ENCODE measurements around the gene HBP1.
"Not testable (repeated sequence)": the region's sequence is repeated elsewhere in the genome, so short reads cannot be mapped to it uniquely, and the experiment has no call there.

HBP1 gene

DNA sequence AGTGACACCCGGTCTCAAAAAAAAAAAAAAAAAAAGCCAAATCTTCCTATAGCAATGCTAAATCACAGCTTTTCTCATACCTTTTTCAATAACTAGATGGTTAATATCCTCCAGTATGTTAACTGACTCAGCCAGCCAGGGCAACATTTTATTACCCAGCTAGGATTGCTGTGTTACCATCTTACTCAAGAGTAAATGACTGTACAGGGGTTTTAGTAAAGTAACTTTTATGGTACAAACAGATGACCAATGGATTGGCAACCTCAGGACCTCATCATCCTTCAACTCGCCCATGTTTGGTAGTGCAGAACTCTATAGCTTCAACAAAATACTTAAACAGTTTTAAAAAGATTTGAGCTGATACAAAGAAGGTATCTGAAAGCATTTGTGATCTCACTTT, 59.5 kb downstream of the HBP1 start:
- no peak for DNase-seq (ENCODE audit: low read depth)

DNA sequence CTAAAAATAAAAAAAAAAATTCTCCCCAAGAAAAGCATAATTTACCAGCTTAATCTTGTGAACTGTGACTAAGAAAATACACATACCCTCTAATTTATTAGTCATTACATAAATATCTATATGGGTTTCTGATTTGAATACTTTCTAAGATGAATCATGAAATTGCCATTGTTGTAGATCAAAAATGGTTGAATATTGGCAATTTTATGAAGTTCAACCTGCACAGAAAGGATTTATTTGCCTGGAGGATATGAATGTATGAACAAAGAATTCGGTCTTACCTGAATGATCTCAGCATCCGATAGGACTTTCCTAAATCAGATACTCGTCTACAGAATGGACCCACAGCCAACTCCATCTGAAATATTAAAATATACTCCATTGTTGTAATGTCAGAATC, 61.5 kb downstream of the HBP1 start:
- no peak for DNase-seq (ENCODE audit: low read depth)

GRCh38 chr7:107232568-107233090, 63.8 kb downstream of the HBP1 start:
- DNase-seq (ENCODE audit: low read depth) = no peak

GRCh38 chr7:107233174-107233573, 64.4 kb downstream of the HBP1 start:
- no peak for DNase-seq (ENCODE audit: low read depth)

DNA sequence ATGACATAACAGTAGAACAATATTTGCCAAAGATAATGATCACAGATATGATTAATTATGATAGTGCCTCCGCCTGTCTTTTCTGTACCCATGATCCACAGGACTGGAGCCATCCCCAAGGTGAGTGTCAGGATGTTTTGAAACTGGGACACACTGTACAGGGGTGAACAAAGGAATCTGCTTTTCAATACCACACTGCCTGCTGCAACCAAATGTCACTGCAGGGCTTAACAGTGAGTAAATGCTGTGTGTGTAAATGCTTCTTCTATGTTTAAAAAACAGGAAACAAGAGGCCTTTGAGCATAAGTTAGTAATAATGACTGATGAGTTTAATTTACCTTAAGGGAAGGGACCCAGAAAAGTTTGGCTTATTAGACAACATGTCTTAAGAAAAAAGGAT, 65.2 kb downstream of the HBP1 start:
- no peak for DNase-seq (ENCODE audit: low read depth)

GRCh38 chr7:107234436-107234835, 65.6 kb downstream of the HBP1 start:
- DNase-seq (ENCODE audit: low read depth) = no peak

- DNase-seq (ENCODE audit: low read depth) = no peak
Measured at GRCh38 chr7:107236862-107237261, 68.1 kb downstream of the HBP1 start.

- DNase-seq (ENCODE audit: low read depth) = no peak
Measured at GRCh38 chr7:107237451-107237850, 68.6 kb downstream of the HBP1 start.

- no peak for DNase-seq (ENCODE audit: low read depth)
Measured at GRCh38 chr7:107242267-107242666, 73.5 kb downstream of the HBP1 start.

GRCh38 chr7:107244613-107245012, 75.8 kb downstream of the HBP1 start:
- no peak for DNase-seq (ENCODE audit: low read depth)

- DNase-seq (ENCODE audit: low read depth) = not testable (repeated sequence)
Measured at GRCh38 chr7:107246836-107247235, 78.0 kb downstream of the HBP1 start.

- DNase-seq (ENCODE audit: low read depth) = no peak
Measured at GRCh38 chr7:107248551-107249316, 79.9 kb downstream of the HBP1 start.

- no peak for DNase-seq (ENCODE audit: low read depth)
Measured at GRCh38 chr7:107251963-107252362, 83.2 kb downstream of the HBP1 start.
